C4-2B (cell line): ENCODE measurements around the gene LARP4B.

ENCODE experiments used
- ZFX ChIP-seq: fragments of 450-650 bp; IDR thresholded peaks from 2 replicates; pipeline ENCODE4 v1.6.1; 2017
- TF ChIP-seq, protein P1 (sequence below): fragments of 450-650 bp; conservative IDR thresholded peaks from 2 replicates; pipeline ENCODE4 v1.5.1; 2017; ENCODE audit warnings: mild to moderate bottlenecking

DNA sequence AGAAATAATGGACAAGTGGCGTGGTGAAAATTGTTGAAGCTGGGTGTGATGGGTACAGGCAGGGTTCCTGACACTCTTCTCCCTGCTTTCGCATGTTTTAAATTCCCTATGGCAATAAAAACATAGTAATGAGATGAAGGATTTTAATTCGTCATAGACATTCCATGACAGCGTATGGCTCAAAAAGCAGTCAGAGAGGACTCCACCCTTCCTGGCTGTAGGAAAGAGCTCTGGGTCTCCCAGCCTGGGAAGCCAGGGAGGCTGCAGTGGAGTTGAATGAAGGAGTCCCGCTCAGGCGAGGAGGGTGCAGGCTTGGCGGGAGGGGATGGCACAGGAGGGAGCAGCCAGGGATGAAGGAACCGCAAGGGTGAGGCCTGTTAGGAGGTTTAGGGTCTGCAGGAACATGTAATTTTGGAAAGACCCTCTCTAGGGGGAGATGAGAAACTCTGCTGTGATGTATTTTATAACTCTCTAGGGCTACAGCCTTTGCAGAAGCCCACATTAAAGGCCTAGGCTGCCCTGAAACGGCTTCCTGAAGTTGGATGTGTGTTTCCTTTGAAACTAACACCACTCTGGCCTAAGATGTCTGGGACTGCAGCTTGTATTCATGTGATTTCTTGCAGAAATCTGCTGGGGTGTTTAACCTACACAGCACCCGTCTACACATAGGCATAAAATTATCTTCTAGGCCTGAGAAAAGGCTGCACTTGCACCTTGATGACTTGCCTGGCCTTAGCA lies 7.6 kb upstream of the LARP4B start:
- TF ChIP-seq, protein P1, sequence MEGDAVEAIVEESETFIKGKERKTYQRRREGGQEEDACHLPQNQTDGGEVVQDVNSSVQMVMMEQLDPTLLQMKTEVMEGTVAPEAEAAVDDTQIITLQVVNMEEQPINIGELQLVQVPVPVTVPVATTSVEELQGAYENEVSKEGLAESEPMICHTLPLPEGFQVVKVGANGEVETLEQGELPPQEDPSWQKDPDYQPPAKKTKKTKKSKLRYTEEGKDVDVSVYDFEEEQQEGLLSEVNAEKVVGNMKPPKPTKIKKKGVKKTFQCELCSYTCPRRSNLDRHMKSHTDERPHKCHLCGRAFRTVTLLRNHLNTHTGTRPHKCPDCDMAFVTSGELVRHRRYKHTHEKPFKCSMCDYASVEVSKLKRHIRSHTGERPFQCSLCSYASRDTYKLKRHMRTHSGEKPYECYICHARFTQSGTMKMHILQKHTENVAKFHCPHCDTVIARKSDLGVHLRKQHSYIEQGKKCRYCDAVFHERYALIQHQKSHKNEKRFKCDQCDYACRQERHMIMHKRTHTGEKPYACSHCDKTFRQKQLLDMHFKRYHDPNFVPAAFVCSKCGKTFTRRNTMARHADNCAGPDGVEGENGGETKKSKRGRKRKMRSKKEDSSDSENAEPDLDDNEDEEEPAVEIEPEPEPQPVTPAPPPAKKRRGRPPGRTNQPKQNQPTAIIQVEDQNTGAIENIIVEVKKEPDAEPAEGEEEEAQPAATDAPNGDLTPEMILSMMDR = no peak
- no peak for TF ChIP-seq ZFX
